ENCODE data around the gene GPC6.

GPC6 gene

GRCh38 chr13:93360021-93360420, 133.4 kb downstream of the GPC6 start:
- H3K4me2 ChIP-seq (ENCODE audit: low read depth, low read length, poor library complexity, severe bottlenecking): no peak overlapping the region
- H4K20me1 ChIP-seq (ENCODE audit: low read depth, low read length): no peaks in the 10 kb centered on the region
- no peaks in the 10 kb centered on the region for H3K36me3 ChIP-seq (ENCODE audit: low read length)
- TF ChIP-seq CTCF (IDR thresholded peaks at IDR 0.05; ENCODE audit: insufficient read depth, low read length, poor library complexity, severe bottlenecking) (no peak), EZH2phosphoT487 (conservative IDR thresholded peaks at IDR 0.05; ENCODE audit: low read length) (no peak)
- no peaks in the 10 kb centered on the region for H3K9me2 ChIP-seq (replicated peaks; ENCODE audit: insufficient read depth, low read length)
- no peaks in the 10 kb centered on the region for H3K27me3 ChIP-seq (ENCODE audit: low read length)
- H2AFZ ChIP-seq (ENCODE audit: low read depth, low read length, severe bottlenecking): no peak overlapping the region
- no peak overlapping the region for H3K4me3 ChIP-seq (ENCODE audit: insufficient read depth, low read length, poor library complexity, severe bottlenecking)
- no peak overlapping the region for H3K9ac ChIP-seq (ENCODE audit: low read length)
- H3K79me2 ChIP-seq (ENCODE audit: insufficient read depth, low read length): no peaks in the 10 kb centered on the region
- H3F3A ChIP-seq (ENCODE audit: insufficient read depth): no peaks in the 10 kb centered on the region
- no peak overlapping the region for H3K27ac ChIP-seq (ENCODE audit: low read depth, low read length)
- H3K9me3 ChIP-seq (ENCODE audit: insufficient read depth, low read length): no peaks in the 10 kb centered on the region

GRCh38 chr13:93361703-93362102, 135.1 kb downstream of the GPC6 start:
- Histone ChIP-seq H3K27ac (ENCODE audit: low read depth, low read length) (no peak overlapping the region), H3K9me2 (replicated peaks; ENCODE audit: insufficient read depth, low read length) (no peaks in the 10 kb centered on the region), H4K20me1 (ENCODE audit: low read depth, low read length) (no peaks in the 10 kb centered on the region), H3K27me3 (ENCODE audit: low read length) (no peaks in the 10 kb centered on the region), H3K9ac (ENCODE audit: low read length) (no peak overlapping the region), H3F3A (ENCODE audit: insufficient read depth) (no peaks in the 10 kb centered on the region), H2AFZ (ENCODE audit: low read depth, low read length, severe bottlenecking) (no peak overlapping the region), H3K9me3 (ENCODE audit: insufficient read depth, low read length) (no peaks in the 10 kb centered on the region), H3K4me2 (ENCODE audit: low read depth, low read length, poor library complexity, severe bottlenecking) (no peak overlapping the region), H3K4me3 (ENCODE audit: insufficient read depth, low read length, poor library complexity, severe bottlenecking) (no peak overlapping the region), H3K79me2 (ENCODE audit: insufficient read depth, low read length) (no peaks in the 10 kb centered on the region), H3K36me3 (ENCODE audit: low read length) (no peaks in the 10 kb centered on the region)
- TF ChIP-seq CTCF (IDR thresholded peaks at IDR 0.05; ENCODE audit: insufficient read depth, low read length, poor library complexity, severe bottlenecking) (no peak), EZH2phosphoT487 (conservative IDR thresholded peaks at IDR 0.05; ENCODE audit: low read length) (no peak)

- Histone ChIP-seq H3K4me2 (ENCODE audit: low read depth, low read length, poor library complexity, severe bottlenecking) (no peak overlapping the region), H3F3A (ENCODE audit: insufficient read depth) (no peaks in the 10 kb centered on the region), H2AFZ (ENCODE audit: low read depth, low read length, severe bottlenecking) (no peak overlapping the region), H4K20me1 (ENCODE audit: low read depth, low read length) (no peaks in the 10 kb centered on the region), H3K27me3 (ENCODE audit: low read length) (no peaks in the 10 kb centered on the region), H3K9me2 (replicated peaks; ENCODE audit: insufficient read depth, low read length) (no peaks in the 10 kb centered on the region), H3K27ac (ENCODE audit: low read depth, low read length) (no peak overlapping the region), H3K4me3 (ENCODE audit: insufficient read depth, low read length, poor library complexity, severe bottlenecking) (no peak overlapping the region), H3K9me3 (ENCODE audit: insufficient read depth, low read length) (no peaks in the 10 kb centered on the region), H3K36me3 (ENCODE audit: low read length) (no peaks in the 10 kb centered on the region), H3K9ac (ENCODE audit: low read length) (no peak overlapping the region), H3K79me2 (ENCODE audit: insufficient read depth, low read length) (no peaks in the 10 kb centered on the region)
- TF ChIP-seq EZH2phosphoT487 (conservative IDR thresholded peaks at IDR 0.05; ENCODE audit: low read length) (no peak), CTCF (IDR thresholded peaks at IDR 0.05; ENCODE audit: insufficient read depth, low read length, poor library complexity, severe bottlenecking) (no peak)
These were observed 137.6 kb downstream of the GPC6 start for GRCh38 chr13:93364166-93364565.
